ENCODE measurements around the gene FILIP1. TPM values are rescaled to one million over a fixed set of nuclear protein-coding genes. Genes with fewer than 3 reads are reported as not detected.

The FILIP1 gene
- polyA plus RNA-seq, 2 of the 4 experiments (the other 2 are of a cell fraction) = 2.3 to 15.6 TPM

GRCh38 chr6:75281653-75282052, 211.9 kb downstream of the FILIP1 start:
- ChIA-PET CTCF (interaction anchor here (1.3 to 1.7 kb wide), 2 partner anchors 10 to 15 kb away, joined by 3 to 6 read pairs; no protein-coding TSS in a partner anchor), POLR2A (interaction anchor here (0.6 kb wide), 1 partner anchor 8 kb away, joined by 3 read pairs; no protein-coding TSS in a partner anchor)
- no peak for DNase-seq (ENCODE audit: low read depth in 1 of 2, low spot score in 1 of 2)
- ATAC-seq = no peak
- TF ChIP-seq POLR2A (IDR thresholded peaks at IDR 0.05; ENCODE audit: low read length) (no peak), HOXA7 (CRISPR knock-in tag; IDR thresholded peaks at IDR 0.05) (no peak), ZNF302 (CRISPR knock-in tag; IDR thresholded peaks at IDR 0.05) (no peak), PHF8 (IDR thresholded peaks at IDR 0.05; ENCODE audit: borderline replicate concordance, low read depth) (no peak), TP53 (CRISPR knock-in tag; IDR thresholded peaks at IDR 0.05) (no peak), KDM1A (IDR thresholded peaks at IDR 0.05; ENCODE audit: low read depth) (no peak), TFCP2L1 (CRISPR knock-in tag; IDR thresholded peaks at IDR 0.05) (no peak), EP300 (IDR thresholded peaks at IDR 0.05) (no peak), CHD4 (IDR thresholded peaks at IDR 0.05; ENCODE audit: borderline replicate concordance) (no peak), HDAC2 (IDR thresholded peaks at IDR 0.05) (no peak), HOXB5 (CRISPR knock-in tag; IDR thresholded peaks at IDR 0.05) (no peak), MYC (IDR thresholded peaks at IDR 0.05; ENCODE audit: borderline replicate concordance, low read length) (no peak), MAX (IDR thresholded peaks at IDR 0.05) (no peak), ZFP36 (IDR thresholded peaks at IDR 0.05; ENCODE audit: borderline replicate concordance, partially characterized antibody) (no peak), CHD2 (IDR thresholded peaks at IDR 0.05; ENCODE audit: low read length, partially characterized antibody) (no peak)
- TF ChIP-seq, protein P1, sequence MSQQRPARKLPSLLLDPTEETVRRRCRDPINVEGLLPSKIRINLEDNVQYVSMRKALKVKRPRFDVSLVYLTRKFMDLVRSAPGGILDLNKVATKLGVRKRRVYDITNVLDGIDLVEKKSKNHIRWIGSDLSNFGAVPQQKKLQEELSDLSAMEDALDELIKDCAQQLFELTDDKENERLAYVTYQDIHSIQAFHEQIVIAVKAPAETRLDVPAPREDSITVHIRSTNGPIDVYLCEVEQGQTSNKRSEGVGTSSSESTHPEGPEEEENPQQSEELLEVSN (IDR thresholded peaks at IDR 0.05; ENCODE audit: borderline replicate concordance, low read depth) = no peak
- TF ChIP-seq, protein P2, sequence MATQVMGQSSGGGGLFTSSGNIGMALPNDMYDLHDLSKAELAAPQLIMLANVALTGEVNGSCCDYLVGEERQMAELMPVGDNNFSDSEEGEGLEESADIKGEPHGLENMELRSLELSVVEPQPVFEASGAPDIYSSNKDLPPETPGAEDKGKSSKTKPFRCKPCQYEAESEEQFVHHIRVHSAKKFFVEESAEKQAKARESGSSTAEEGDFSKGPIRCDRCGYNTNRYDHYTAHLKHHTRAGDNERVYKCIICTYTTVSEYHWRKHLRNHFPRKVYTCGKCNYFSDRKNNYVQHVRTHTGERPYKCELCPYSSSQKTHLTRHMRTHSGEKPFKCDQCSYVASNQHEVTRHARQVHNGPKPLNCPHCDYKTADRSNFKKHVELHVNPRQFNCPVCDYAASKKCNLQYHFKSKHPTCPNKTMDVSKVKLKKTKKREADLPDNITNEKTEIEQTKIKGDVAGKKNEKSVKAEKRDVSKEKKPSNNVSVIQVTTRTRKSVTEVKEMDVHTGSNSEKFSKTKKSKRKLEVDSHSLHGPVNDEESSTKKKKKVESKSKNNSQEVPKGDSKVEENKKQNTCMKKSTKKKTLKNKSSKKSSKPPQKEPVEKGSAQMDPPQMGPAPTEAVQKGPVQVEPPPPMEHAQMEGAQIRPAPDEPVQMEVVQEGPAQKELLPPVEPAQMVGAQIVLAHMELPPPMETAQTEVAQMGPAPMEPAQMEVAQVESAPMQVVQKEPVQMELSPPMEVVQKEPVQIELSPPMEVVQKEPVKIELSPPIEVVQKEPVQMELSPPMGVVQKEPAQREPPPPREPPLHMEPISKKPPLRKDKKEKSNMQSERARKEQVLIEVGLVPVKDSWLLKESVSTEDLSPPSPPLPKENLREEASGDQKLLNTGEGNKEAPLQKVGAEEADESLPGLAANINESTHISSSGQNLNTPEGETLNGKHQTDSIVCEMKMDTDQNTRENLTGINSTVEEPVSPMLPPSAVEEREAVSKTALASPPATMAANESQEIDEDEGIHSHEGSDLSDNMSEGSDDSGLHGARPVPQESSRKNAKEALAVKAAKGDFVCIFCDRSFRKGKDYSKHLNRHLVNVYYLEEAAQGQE (IDR thresholded peaks at IDR 0.05) = no peak
- TF ChIP-seq, protein P3, sequence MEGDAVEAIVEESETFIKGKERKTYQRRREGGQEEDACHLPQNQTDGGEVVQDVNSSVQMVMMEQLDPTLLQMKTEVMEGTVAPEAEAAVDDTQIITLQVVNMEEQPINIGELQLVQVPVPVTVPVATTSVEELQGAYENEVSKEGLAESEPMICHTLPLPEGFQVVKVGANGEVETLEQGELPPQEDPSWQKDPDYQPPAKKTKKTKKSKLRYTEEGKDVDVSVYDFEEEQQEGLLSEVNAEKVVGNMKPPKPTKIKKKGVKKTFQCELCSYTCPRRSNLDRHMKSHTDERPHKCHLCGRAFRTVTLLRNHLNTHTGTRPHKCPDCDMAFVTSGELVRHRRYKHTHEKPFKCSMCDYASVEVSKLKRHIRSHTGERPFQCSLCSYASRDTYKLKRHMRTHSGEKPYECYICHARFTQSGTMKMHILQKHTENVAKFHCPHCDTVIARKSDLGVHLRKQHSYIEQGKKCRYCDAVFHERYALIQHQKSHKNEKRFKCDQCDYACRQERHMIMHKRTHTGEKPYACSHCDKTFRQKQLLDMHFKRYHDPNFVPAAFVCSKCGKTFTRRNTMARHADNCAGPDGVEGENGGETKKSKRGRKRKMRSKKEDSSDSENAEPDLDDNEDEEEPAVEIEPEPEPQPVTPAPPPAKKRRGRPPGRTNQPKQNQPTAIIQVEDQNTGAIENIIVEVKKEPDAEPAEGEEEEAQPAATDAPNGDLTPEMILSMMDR (IDR thresholded peaks at IDR 0.05) = no peak
- Histone ChIP-seq H3K27ac (peak overlapping the region; percentile 66 to 70; a peak in 5 of 6 replicates), H3K4me3 (peak overlapping the region; percentile 97; the same call in 2 of the 3 replicates), H3K9me3 (no peaks in the 10 kb centered on the region), H3K4me2 (peak overlapping the region; percentile 85), H3K4me1 (peaks cover 59% of the 10 kb centered on the region)
- no peak for FAIRE-seq

- Histone ChIP-seq H3K4me1 (peaks cover 64% of the 10 kb centered on the region), H3K9me3 (no peaks in the 10 kb centered on the region), H3K27ac (peak overlapping the region; percentile 66 to 68), H3K4me3 (peak overlapping the region; percentile 97), H3K4me2 (peak overlapping the region; percentile 85)
- WGBS (ENCODE audit: missing lambda C conversion rate) = 6% methylated on average over 4 of the region's 4 CpGs
- ATAC-seq (no peak), DNase-seq (ENCODE audit: low read depth in 1 of 2, low spot score in 1 of 2) (no peak), FAIRE-seq (no peak)
- TF ChIP-seq POLR2AphosphoS2 (conservative IDR thresholded peaks at IDR 0.05; ENCODE audit: low read length) (no peak), TFCP2L1 (CRISPR knock-in tag; IDR thresholded peaks at IDR 0.05) (no peak), PHF8 (IDR thresholded peaks at IDR 0.05; ENCODE audit: borderline replicate concordance, low read depth) (no peak)
- TF ChIP-seq, protein P4, sequence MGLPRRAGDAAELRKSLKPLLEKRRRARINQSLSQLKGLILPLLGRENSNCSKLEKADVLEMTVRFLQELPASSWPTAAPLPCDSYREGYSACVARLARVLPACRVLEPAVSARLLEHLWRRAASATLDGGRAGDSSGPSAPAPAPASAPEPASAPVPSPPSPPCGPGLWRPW (IDR thresholded peaks at IDR 0.05) = no peak
- ChIA-PET POLR2A (interaction anchor here (0.5 kb wide), 1 partner anchor 106 kb away, joined by 5 read pairs; no protein-coding TSS in a partner anchor), CTCF (interaction anchor here (1.5 kb wide), 1 partner anchor 13 kb away, joined by 4 read pairs; no protein-coding TSS in a partner anchor)
These were observed 213.3 kb downstream of the FILIP1 start for GRCh38 chr6:75280131-75280855.

All from A549 (cell line).